Embryonic facial prominence (tissue), 1 donor: Measurements from ENCODE around the gene SOX10.
"Not testable (repeated sequence)": the region's sequence is repeated elsewhere in the genome, so short reads cannot be mapped to it uniquely, and the experiment has no call there.

Experiments used
- DNase-seq: peaks from one replicate; pipeline ENCODE4 v3.0.0-alpha.2; 2016; ENCODE audit errors: extremely low spot score

Gene SOX10

DNA sequence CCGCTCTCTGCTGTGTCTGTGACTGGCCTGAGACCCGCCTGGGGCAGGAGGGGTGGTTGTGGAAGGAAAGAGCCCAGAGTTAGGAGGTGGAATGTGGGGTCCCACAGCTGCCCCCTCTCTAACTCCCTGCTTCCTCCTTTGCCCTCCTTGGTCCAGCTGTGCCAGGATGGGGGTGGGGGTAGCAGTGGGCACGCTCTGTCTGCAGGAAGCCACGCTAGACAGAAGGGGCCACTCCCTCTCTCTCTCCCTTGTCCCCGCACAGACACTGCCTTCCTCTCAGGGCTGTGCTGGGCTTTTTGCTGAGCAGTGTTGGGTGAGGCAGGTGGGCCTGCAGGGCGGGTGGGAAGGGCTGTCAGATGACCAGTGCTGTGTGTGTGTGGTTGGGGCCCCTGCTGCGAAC lies 2.0 kb upstream of the SOX10 start:
- DNase-seq: no peak

DNA sequence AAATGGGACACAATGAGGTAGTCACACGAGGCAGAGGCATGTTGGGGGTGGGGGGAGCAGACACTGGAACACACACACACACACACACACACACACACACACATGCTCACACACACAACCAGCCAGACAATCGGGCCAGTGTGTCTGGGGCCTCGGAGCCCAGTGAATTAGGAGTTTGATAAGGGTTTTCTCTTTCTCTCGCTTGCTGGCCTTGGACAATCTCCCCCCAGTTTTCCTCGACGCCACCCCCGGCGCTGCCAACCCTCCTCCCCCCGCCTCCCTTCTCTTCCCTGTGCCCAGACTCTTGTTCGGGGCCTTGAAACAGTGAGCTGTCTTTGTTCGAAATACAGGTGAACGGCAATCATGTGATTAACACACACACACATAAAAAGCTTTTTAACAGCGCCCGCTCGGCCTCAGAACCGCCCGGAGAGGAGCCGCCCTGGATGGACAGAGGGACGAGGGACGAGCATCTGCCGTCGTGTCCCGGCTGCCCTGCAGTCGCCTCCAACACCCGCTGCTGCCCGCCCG lies 1.5 kb upstream of the SOX10 start:
- DNase-seq: no peak

- DNase-seq: no peak
Measured at GRCh38 chr22:37985050-37985585, 763 bp upstream of the SOX10 start.

DNA sequence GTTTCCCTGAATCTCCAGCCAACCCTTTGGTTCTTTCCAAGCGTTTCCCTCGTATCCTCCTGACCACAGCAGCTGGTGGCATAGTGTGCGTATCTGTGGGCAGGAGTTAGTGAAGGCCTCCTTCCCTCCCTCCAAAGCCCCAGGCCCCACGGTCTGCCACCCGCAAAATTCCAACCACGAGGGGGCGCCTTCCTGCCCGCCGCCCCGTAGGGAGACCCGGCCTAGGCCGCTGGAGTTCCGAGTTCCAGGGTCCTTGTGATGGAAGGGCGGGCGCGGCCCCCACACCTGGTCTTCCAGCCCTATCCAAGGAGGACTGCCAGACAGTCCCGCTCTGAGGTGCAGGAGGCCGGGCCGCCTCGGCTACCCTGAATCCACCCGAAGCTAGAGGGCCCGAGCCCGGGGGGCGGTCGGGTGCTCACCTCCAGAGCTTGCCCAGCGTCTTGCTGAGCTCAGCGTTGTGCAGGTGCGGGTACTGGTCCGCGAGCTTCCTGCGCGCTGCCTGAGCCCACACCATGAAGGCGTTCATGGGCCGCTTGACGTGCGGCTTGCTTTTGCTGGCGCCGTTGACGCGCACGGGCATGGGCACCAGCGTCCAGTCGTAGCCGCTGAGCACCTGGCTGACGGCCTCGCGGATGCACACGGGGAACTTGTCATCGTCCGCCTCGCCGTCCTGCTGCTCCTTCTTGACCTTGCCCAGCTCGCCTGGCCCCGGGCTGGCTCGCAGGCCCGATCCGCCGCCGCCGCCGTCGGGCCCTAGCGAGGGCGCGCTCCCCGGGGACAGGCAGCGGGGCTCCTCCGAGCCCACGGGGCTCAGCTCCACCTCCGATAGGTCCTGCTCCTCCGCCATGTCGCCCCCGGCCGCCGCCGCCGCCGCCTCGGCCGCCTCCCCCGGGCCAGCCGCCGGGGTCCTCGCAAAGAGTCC lies 1.2 kb downstream of the SOX10 start:
- DNase-seq: no peak

GRCh38 chr22:37982151-37982785 lies 2.1 kb downstream of the SOX10 start:
- DNase-seq: no peak

GRCh38 chr22:37981282-37982011 lies 2.9 kb downstream of the SOX10 start:
- no peak for DNase-seq

GRCh38 chr22:37979782-37980181 lies 4.6 kb downstream of the SOX10 start:
- no peak for DNase-seq

DNA sequence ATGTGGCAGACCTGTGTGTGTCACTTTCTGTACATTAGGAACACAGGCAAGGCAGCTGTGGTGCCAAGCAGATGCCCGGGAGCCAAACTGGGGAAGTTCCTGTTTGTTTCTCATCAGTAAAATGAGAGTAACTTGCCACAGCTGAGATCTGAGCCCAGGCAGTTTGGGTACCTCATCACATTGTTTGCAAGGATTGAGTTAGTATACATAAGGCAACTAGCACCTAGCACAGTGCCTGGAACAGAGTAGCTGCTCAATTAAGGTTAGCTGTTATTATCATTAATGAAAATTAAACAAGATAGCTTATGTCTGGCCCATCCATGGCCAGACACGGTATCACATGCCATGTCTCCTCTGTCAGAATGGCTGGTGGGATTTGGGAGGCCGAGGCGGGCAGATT lies 7.8 kb downstream of the SOX10 start:
- no peak for DNase-seq

DNA sequence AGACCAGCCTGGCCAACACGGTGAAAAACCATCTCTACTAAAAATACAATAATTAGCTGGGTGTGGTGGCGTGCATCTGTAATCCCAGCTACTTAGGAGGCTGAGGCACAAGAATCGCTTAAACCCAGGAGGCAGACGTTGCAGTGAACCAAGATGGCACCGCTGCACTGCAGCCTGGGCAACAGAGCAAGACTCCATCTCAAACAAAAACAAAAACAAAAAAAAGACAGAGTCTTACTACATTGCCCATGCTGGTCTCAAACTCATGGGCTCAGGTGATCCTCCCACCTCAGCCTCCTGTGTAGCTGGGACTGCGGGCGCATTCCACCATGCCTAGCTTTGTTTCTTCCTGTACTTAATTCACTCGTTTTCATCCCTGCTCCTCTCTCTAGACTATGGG lies 8.3 kb downstream of the SOX10 start:
- DNase-seq: not testable (repeated sequence)

DNA sequence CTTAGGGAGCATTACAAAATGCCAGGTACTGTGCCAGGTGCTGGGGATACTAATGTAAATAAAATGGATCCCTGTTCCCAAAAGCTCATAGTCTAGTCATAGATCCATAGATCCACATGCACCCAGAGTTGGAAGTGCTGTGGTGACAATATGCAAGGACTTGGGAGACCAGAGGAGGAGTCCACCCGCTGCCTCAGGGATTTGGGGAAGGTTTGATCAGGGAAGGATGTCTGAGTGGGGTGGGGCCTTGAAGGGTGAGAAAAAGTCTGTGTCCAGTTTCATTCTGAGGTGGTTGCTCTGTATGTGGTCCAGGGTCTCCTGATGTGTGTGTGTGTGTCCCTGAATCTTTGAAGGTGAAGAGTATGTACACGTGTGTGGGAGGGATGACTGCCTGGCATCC lies 9.2 kb downstream of the SOX10 start:
- no peak for DNase-seq

DNA sequence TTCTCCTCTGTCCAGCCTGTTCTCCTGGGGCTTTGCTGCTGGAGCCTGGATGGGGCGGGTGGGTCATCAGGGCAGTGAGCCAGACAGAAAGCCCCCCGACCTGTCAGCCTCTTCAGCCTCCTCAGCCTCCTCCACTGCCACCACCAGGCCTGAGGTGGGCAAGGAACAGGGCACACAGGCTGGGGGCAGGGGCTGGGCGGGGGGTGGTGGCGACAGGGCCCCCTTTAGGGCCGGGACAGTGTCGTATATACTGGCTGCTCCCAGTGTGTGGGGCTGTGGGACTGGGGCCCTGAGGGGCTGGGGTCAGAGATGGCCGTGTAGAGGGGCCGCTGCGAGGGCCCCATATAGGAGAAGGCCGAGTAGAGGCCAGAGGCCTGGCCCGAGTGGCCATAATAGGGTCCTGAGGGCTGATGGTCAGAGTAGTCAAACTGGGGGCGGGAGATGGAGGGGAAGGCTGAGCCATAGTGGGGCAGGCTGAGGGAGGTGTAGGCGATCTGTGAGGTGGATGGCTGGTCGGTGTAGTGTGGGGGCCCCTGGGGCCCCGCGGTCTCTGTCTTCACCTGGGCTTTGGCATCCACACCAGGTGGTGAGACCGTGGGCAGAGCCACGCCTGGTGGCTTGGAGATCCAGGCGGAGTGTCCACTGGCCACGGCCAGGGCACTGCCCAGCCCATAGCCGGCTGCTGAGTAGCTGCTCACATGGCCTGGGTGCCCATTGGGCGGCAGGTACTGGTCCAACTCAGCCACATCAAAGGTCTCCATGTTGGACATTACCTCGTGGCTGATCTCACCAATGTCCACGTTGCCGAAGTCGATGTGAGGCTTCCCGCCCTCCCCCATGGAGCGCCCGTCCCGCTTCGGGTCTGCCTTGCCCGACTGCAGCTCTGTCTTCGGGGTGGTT lies 10.8 kb downstream of the SOX10 start:
- DNase-seq: no peak

DNA sequence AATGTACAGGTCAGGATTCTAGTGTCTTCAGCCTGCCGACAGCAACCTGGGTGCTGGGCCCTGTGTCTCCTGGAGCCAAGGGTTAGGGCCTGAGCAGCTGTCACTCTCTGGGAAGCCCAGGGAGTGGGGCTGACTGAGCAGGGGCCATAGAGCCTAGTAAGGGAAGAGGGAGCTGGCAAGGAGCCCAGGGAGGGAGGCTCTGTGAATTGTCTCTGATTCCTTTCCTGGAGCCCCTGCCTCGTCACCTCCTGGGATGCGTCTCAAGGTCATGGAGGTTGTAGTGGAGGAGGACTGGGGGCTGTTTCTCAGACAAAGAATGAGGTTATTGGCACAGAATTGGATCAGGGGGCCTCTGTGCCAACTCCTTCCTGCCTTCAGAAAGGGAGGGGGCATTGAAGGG lies 11.8 kb downstream of the SOX10 start:
- no peak for DNase-seq

GRCh38 chr22:37971475-37972434 lies 12.6 kb downstream of the SOX10 start:
- no peak for DNase-seq

DNA sequence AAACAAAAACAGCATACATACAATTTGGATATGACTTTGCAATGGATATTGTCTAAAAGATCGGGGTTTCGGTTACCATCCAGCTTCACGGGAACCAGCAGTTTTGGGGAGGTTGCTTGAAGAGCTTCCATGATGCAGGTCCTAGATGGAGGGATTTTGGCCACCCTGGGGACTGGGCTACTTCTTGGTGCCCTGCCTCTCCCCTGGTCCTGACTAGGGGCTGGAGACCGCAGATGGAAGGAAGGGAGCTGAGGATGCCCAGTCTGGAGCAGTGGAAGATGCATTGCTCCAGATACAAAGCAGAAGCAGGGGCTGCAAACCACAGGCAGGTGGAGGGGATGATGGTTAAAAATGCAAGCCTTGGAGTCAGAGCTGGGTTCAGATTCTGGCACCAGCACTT lies 13.5 kb downstream of the SOX10 start:
- DNase-seq: no peak

DNA sequence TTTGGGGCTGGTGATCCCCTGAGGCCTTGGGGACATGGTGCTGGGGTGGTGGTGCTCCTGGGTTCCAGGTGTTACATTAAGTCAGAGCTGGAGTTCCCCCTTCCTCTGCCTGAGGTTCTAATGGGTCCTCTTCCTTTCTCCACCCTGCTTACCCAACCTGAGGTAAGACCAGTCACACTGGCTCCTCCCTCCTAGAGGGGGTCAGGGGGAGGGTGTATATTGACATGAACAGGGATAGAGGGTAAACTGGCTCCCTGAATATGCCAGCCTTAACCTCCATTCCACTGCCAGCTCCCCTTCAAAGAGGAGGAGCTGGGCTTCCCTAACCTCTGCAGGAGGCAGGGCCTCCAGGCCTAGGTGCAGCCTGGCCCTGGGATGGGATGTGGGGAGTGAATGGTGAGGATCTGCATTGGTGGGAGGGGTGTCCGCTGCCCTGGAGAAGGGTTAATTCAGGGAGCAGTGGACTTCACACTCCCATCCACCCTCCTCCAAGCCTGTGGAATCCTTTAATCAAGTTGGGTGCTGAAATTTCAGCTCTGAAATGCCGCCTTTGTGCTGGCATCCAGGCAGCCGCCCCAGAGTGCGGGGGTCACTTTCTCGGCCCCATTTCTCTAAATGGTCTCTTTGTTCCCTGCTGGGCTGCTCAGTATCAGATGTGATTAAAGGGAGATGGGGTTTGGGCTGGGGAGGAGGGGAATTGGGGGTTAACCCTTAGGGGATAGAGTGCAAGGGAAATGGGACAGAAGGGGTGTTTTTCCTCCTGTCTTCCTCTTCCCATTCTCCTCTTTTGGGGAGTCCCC lies 15.7 kb downstream of the SOX10 start:
- no peak for DNase-seq

DNA sequence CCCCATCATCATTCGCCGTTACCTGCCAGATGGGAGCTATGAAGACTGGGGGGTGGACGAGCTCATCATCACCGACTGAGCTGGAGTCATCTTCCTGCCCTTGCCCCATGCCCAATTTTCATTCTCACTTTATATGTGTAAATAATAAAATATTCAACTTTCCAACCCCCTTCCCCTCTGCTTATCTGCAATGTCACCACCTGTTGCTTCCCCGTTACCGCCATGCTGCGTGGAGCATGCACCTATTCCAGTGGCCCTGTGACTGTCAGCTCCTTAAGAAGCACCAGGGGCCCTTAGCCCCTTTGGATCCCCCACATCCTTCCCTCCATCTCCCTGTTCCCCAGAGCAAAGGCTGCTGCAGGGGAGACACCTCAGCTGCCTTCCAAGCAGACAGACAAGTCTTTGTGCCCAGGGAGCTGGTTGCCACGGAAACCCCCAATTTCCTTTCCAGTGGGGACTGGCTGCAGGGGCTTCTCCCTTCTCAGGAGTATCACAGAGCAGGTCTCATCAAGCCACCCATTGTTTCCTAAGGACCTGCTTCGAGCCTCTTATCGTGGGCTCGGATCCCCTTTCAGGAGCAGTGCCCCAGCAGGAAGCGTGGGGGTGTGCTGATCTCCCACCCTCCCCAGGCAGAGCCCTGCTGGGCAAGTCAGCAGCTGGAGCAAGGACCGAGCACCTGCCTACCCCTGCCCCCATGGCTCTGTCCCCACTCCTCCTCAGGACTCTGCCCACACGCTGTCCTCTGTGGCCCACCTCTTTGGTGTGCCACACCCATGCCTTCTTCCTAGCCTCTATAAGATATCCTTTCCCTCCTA lies 16.5 kb downstream of the SOX10 start:
- no peak for DNase-seq

DNA sequence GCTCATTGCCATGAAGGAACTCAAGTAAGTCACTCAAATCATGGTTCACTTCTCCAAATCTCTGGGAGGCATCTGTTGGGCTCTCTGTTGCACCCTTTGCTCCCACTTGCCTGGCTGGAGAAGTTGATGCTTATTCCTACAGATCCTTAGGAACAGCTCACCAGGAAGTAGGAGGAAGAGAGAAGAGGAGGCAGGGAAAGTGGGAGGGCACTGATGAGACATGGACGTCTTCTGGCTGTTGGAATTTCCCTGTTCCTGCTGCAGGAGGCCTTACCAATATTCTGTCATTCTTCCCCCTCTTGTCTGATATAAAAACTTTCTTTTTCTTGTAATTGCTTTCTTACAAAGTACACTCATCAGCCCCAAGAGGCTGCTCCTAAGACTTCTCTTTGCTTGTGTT lies 17.2 kb downstream of the SOX10 start:
- no peak for DNase-seq
